Liver (tissue), 9 donors: Measurements from ENCODE around the gene PRIMA1. TPM values are rescaled to one million over a fixed set of nuclear protein-coding genes. Genes with fewer than 3 reads are reported as not detected.

Experiments
- DNase-seq: peaks from one replicate; pipeline ENCODE4 v3.0.0-alpha.2; 2017; ENCODE audit warnings: low spot score
- H3K27ac ChIP-seq, 2 donors: one replicate each; pipeline ENCODE4 v1.7.0; 2013; ENCODE audit warnings: inconsistent platforms in 2 of 2, low read length in 2 of 2, control low read depth in 1 of 2, low read depth in 1 of 2, mild to moderate bottlenecking in 1 of 2
- H3K27me3 ChIP-seq, 4 donors: one replicate each; pipeline versions ENCODE4 v1.6.1 to v1.7.0; 2013; ENCODE audit warnings: low read length in 3 of 4, inconsistent platforms in 1 of 4, mild to moderate bottlenecking in 1 of 4, moderate library complexity in 1 of 4; ENCODE audit not compliant: control insufficient read depth in 4 of 4, insufficient read depth in 4 of 4
- H3K36me3 ChIP-seq, 4 donors: one replicate each; pipeline versions ENCODE4 v1.6.1 to v1.7.0; 2013; ENCODE audit warnings: low read length in 3 of 4, mild to moderate bottlenecking in 3 of 4, low read depth in 1 of 4, moderate library complexity in 1 of 4; ENCODE audit not compliant: control insufficient read depth in 4 of 4, insufficient read depth in 3 of 4
- H3K4me1 ChIP-seq, 4 donors: one replicate each; pipeline versions ENCODE4 v1.6.1 to v1.7.0; 2013; ENCODE audit warnings: low read length in 3 of 4, mild to moderate bottlenecking in 3 of 4, moderate library complexity in 1 of 4; ENCODE audit not compliant: control insufficient read depth in 4 of 4, insufficient read depth in 4 of 4
- H3K4me3 ChIP-seq, 3 donors: one replicate each; pipeline versions ENCODE4 v1.6.1 to v1.7.0; 2013; ENCODE audit warnings: low read length in 3 of 3, control low read depth in 1 of 3, low read depth in 1 of 3, mild to moderate bottlenecking in 1 of 3
- H3K9ac ChIP-seq, 2 donors: one replicate each; pipeline ENCODE4 v1.7.0; 2013; ENCODE audit warnings: low read length in 2 of 2, mild to moderate bottlenecking in 2 of 2, moderate library complexity in 2 of 2, control low read depth in 1 of 2, low read depth in 1 of 2
- H3K9me3 ChIP-seq, 4 donors: one replicate each; pipeline versions ENCODE4 v1.6.1 to v1.7.0; 2013; ENCODE audit warnings: low read length in 3 of 4; ENCODE audit not compliant: control insufficient read depth in 4 of 4
- ATF3 ChIP-seq: IDR thresholded peaks from 2 replicates; pipeline ENCODE4 v1.6.1; 2016; ENCODE audit warnings: antibody characterized with exemption
- EGR1 ChIP-seq, 2 donors: IDR thresholded peaks; 2 replicates each; pipeline ENCODE4 v1.6.1; 2016 to 2018; ENCODE audit warnings: antibody characterized with exemption in 2 of 2, low read depth in 2 of 2
- FOXA1 ChIP-seq: IDR thresholded peaks from 2 replicates; pipeline ENCODE4 v1.6.1; 2016; ENCODE audit warnings: antibody characterized with exemption
- FOXA2 ChIP-seq: IDR thresholded peaks from 2 replicates; pipeline ENCODE4 v1.6.1; 2016; ENCODE audit warnings: antibody characterized with exemption
- GABPA ChIP-seq, 2 donors: IDR thresholded peaks in 1 of 2; conservative IDR thresholded peaks in 1 of 2; 2 replicates each; pipeline ENCODE4 v1.6.1; 2016; ENCODE audit warnings: antibody characterized with exemption in 2 of 2, mild to moderate bottlenecking in 1 of 2, moderate library complexity in 1 of 2
- HNF4A ChIP-seq, 2 donors: conservative IDR thresholded peaks; 2 replicates each; pipeline ENCODE4 v1.6.1; 2016; ENCODE audit warnings: antibody characterized with exemption in 2 of 2, mild to moderate bottlenecking in 2 of 2
- HNF4G ChIP-seq: IDR thresholded peaks from 2 replicates; pipeline ENCODE4 v1.6.1; 2016; ENCODE audit warnings: antibody characterized with exemption
- JUND ChIP-seq, 2 donors: IDR thresholded peaks; 2 replicates each; pipeline ENCODE4 v1.6.1; 2016; ENCODE audit warnings: antibody characterized with exemption in 2 of 2
- NR2F2 ChIP-seq: IDR thresholded peaks from 2 replicates; pipeline ENCODE4 v1.6.1; 2016; ENCODE audit warnings: antibody characterized with exemption
- RAD21 ChIP-seq, 2 donors: IDR thresholded peaks; 2 replicates each; pipeline ENCODE4 v1.6.1; 2016; ENCODE audit warnings: antibody characterized with exemption in 2 of 2, mild to moderate bottlenecking in 2 of 2
- SP1 ChIP-seq: IDR thresholded peaks from 2 replicates; pipeline ENCODE4 v1.6.1; 2018; ENCODE audit warnings: antibody characterized with exemption, mild to moderate bottlenecking
- TAF1 ChIP-seq: conservative IDR thresholded peaks from 2 replicates; pipeline ENCODE4 v1.6.1; 2016; ENCODE audit warnings: antibody characterized with exemption, mild to moderate bottlenecking
- ZBTB33 ChIP-seq: IDR thresholded peaks from 2 replicates; pipeline ENCODE4 v1.6.1; 2016; ENCODE audit warnings: antibody characterized with exemption
- WGBS: extraction: QIAGEN DNeasy Blood & Tissue Kit; methylation state at CpG from one replicate; pipeline ENCODE4 v1.1.7; 2013; 5-methylcytosine and 5-hydroxymethylcytosine counted together
- polyA plus RNA-seq, 2 donors: library from polyadenylated mRNA; stranded (reverse) in 1 of 2; unstranded in 1 of 2; fragments of 200-250 nt in 1 of 2; fragments of >200 nt in 1 of 2; fragmentation: Nextera tagmentation in 1 of 2; extraction: Ambion mirVana in 1 of 2; gene quantifications; one replicate each; pipeline versions ENCODE4 v1.2.1 to v1.2.3, GENCODE V29; 2013 to 2015
- total RNA-seq, 2 donors: library from RNA; depleted of rRNA; stranded (reverse); fragments of >200 nt; gene quantifications; one replicate each; pipeline ENCODE4 v1.2.3, GENCODE V29; 2014
- TF ChIP-seq, protein P1 (sequence below): IDR thresholded peaks from 2 replicates; pipeline ENCODE4 v1.6.1; 2016; ENCODE audit warnings: antibody characterized with exemption, mild to moderate bottlenecking
- TF ChIP-seq, protein P2 (sequence below): IDR thresholded peaks from 2 replicates; pipeline ENCODE4 v1.6.1; 2016; ENCODE audit warnings: antibody characterized with exemption
- donor health status: healthy.
- donor health status: healthy.
- donor health status: healthy.
- donor health status: healthy.
- donor health status: healthy.

PRIMA1 gene
- total and polyA plus RNA-seq, 4 donors = 0.08 to 0.38 (median 0.13) TPM; not detected in 1

DNA sequence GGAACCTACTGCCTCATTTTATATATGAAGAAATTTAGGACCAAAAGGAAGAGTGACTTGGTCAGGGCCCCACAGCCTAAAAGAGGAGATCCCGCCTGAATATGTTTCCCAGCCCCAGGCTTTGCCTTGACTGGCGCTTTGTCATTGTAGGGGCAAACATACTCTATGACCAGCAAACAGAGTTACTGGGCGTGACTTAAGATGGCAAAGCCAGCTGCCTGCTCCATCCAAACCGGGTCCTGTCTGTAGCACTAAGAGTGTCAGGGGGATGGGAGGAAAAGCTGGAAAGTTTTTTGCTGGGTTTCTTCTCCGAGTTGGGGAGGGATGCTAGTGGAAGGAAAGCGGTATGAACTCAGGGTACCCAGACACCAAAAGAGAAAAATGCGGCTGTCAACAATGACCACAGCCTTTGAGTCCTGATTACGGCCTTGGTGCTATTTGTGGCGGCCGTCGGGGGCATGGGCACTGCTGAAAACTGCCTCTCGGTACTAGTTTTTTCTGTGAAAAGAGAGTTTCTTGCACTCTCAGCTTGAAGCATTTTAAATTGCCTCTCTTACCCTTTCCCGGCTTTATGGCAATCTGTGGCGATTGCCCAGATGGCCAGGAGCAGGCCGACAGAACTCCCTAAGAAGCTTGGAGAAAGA, 82.7 kb downstream of the PRIMA1 start:
- no peak overlapping the region for H3K9ac ChIP-seq
- no peak overlapping the region for H3K27ac ChIP-seq
- no peak overlapping the region for H3K4me3 ChIP-seq
- no peaks in the 10 kb centered on the region for H3K36me3 ChIP-seq
- WGBS = 84% methylated on average over 15 of the region's 15 CpGs
- no peaks in the 10 kb centered on the region for H3K27me3 ChIP-seq
- no peaks in the 10 kb centered on the region for H3K9me3 ChIP-seq
- TF ChIP-seq RAD21 (IDR thresholded peaks at IDR 0.05) = no peak
- TF ChIP-seq NR2F2 = no peak
- TF ChIP-seq, protein P1, sequence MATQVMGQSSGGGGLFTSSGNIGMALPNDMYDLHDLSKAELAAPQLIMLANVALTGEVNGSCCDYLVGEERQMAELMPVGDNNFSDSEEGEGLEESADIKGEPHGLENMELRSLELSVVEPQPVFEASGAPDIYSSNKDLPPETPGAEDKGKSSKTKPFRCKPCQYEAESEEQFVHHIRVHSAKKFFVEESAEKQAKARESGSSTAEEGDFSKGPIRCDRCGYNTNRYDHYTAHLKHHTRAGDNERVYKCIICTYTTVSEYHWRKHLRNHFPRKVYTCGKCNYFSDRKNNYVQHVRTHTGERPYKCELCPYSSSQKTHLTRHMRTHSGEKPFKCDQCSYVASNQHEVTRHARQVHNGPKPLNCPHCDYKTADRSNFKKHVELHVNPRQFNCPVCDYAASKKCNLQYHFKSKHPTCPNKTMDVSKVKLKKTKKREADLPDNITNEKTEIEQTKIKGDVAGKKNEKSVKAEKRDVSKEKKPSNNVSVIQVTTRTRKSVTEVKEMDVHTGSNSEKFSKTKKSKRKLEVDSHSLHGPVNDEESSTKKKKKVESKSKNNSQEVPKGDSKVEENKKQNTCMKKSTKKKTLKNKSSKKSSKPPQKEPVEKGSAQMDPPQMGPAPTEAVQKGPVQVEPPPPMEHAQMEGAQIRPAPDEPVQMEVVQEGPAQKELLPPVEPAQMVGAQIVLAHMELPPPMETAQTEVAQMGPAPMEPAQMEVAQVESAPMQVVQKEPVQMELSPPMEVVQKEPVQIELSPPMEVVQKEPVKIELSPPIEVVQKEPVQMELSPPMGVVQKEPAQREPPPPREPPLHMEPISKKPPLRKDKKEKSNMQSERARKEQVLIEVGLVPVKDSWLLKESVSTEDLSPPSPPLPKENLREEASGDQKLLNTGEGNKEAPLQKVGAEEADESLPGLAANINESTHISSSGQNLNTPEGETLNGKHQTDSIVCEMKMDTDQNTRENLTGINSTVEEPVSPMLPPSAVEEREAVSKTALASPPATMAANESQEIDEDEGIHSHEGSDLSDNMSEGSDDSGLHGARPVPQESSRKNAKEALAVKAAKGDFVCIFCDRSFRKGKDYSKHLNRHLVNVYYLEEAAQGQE = no peak
- DNase-seq = no peak
- H3K4me1 ChIP-seq = no peaks in the 10 kb centered on the region

DNA sequence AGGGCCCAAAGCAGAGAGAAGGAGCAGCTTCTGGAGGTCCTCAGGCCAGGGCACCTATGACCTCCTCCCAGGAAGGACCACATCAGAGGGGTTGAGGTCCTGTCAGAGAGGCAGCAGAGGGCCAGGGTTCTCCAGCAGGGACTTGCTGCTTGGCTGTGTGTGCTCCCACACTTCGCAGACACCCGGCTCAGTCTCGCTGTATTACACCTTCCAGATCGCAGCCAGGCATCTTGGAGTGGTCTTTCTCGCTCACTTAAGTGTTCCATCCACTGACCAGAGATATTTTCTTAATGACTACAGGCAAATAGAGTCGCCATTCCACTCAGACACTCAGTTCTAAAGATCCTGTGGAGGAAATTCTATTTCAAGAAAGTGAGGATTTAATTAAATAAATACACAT, 84.3 kb downstream of the PRIMA1 start:
- no peak for DNase-seq
- WGBS = 88% methylated on average over 6 of the region's 6 CpGs
- no peaks in the 10 kb centered on the region for H3K4me1 ChIP-seq
- H3K27ac ChIP-seq = no peak overlapping the region
- H3K9ac ChIP-seq = no peak overlapping the region
- no peaks in the 10 kb centered on the region for H3K36me3 ChIP-seq
- H3K9me3 ChIP-seq = no peaks in the 10 kb centered on the region
- H3K4me3 ChIP-seq = no peak overlapping the region
- no peak for TF ChIP-seq ATF3
- TF ChIP-seq NR2F2 = no peak
- no peak for TF ChIP-seq HNF4G
- TF ChIP-seq EGR1 (IDR thresholded peaks at IDR 0.05; ENCODE audit: low read depth in 2 of 2) = no peak
- no peak for TF ChIP-seq FOXA2
- TF ChIP-seq HNF4A (conservative IDR thresholded peaks at IDR 0.05) = no peak
- TF ChIP-seq, protein P2, sequence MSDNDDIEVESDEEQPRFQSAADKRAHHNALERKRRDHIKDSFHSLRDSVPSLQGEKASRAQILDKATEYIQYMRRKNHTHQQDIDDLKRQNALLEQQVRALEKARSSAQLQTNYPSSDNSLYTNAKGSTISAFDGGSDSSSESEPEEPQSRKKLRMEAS = no peak
- TF ChIP-seq TAF1 = no peak
- TF ChIP-seq JUND (IDR thresholded peaks at IDR 0.05) = no peak
- no peak for TF ChIP-seq RAD21 (IDR thresholded peaks at IDR 0.05)
- TF ChIP-seq SP1 = no peak
- TF ChIP-seq GABPA (IDR thresholded peaks at IDR 0.05 in 1 of 2, conservative IDR thresholded peaks at IDR 0.05 in 1 of 2) = no peak
- no peak for TF ChIP-seq ZBTB33
- no peak for TF ChIP-seq FOXA1
- no peaks in the 10 kb centered on the region for H3K27me3 ChIP-seq
